Dermis blood vessel endothelial cell (primary cell): ENCODE data around the gene POTEM. TPM values are rescaled to one million over a fixed set of nuclear protein-coding genes. Genes with fewer than 3 reads are reported as not detected.
"Not testable (repeated sequence)": the region's sequence is repeated elsewhere in the genome, so short reads cannot be mapped to it uniquely, and the experiment has no call there.

Experiments used
- DNase-seq: peaks from one replicate; pipeline ENCODE4 v3.0.0; 2010
- total RNA-seq: library from RNA; depleted of rRNA; stranded (reverse); fragments of >200 nt; gene quantifications from 2 replicates; pipeline ENCODE4 v1.2.3, GENCODE V29; 2014

The POTEM gene
- total RNA-seq, 1 donor from 2014 or later, result not detected

DNA sequence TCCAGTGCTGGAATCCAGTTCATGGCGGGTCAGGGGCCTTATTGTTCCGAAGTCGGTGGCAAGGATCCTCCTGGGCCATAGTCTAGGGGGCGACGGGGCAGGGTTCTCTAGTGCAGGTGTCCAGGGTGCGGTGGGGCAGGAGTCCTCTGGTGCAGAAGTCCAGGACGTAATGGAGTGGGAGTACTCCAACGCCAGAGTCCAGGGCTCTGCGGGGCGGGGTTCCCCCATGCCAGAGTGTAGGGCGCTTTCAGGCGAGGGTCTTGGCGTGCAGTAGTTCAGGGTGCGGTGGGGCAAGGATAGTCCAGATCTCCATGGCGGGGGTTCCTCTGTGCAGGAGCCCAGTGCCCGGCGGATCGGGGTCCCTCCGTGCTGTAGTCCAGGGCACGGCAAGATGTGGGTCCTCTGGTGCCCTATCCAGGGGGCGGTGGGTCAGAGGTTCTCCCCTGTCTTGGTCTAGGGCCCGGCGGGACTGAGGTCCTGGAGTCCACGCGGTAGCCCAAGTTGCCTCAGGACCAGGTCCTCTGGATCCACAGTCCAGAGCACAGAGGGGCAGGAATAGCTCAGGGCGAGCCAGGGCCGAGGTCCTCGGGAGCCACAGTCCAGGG, 70.9 kb downstream of the POTEM start:
- not testable (repeated sequence) for DNase-seq

- not testable (repeated sequence) for DNase-seq
Measured at GRCh38 chr14:19038785-19039184, 71.6 kb downstream of the POTEM start.

- not testable (repeated sequence) for DNase-seq
Measured at GRCh38 chr14:19043384-19043783, 76.2 kb downstream of the POTEM start.
